Cardiac muscle cell (in vitro differentiated cells and primary cell): ENCODE measurements around the gene HOXC11. TPM values are rescaled to one million over a fixed set of nuclear protein-coding genes. Genes with fewer than 3 reads are reported as not detected.
A peak's percentile ranks its signal among the peaks of the same experiment; 100 is the strongest.

Experiments used
- DNase-seq, 2 donors: peaks; one replicate each; pipeline versions ENCODE4 v3.0.0 to v3.0.0-alpha.2; 2010 to 2017; ENCODE audit warnings: low read depth in 1 of 2, low spot score in 1 of 2
- H3K27ac ChIP-seq: fragments of 200-600 bp; sonication (generic); 2 replicates; pipeline ENCODE4 v1.5.1; 2016
- H3K27me3 ChIP-seq: fragments of 200-600 bp; sonication (generic); 2 replicates; pipeline ENCODE4 v1.6.0; 2016; ENCODE audit warnings: control low read depth
- H3K36me3 ChIP-seq: fragments of 200-600 bp; sonication (generic); 2 replicates; pipeline ENCODE4 v1.5.1; 2016; ENCODE audit warnings: control low read depth
- H3K4me1 ChIP-seq: fragments of 200-600 bp; sonication (generic); 2 replicates; pipeline ENCODE4 v1.8.1; 2017; ENCODE audit warnings: low read depth, mild to moderate bottlenecking, mixed run types
- H3K4me3 ChIP-seq: fragments of 200-600 bp; sonication (generic); 2 replicates; pipeline ENCODE4 v1.5.1; 2016; ENCODE audit warnings: mild to moderate bottlenecking
- H3K9me3 ChIP-seq: fragments of 200-600 bp; sonication (generic); 2 replicates; pipeline ENCODE4 v1.5.1; 2017; ENCODE audit warnings: low read depth, mild to moderate bottlenecking, control low read depth
- polyA plus RNA-seq: library from polyadenylated mRNA; unstranded; fragments of >200 nt; fragmentation: Nextera tagmentation; extraction: Ambion mirVana; gene quantifications from 2 replicates; pipeline ENCODE4 v1.2.1, GENCODE V29; 2016
- total RNA-seq: library from RNA; depleted of rRNA; stranded (reverse); fragments of >200 nt; gene quantifications from 2 replicates; pipeline ENCODE4 v1.2.3, GENCODE V29; 2016
- TF ChIP-seq, protein P1 (sequence below): IDR thresholded peaks from 2 replicates; pipeline ENCODE4 v1.5.1; 2012; ENCODE audit warnings: low read depth, mild to moderate bottlenecking, low read length

The HOXC11 gene
- total and polyA plus RNA-seq, 2 experiments from 2014 or later = not detected

DNA sequence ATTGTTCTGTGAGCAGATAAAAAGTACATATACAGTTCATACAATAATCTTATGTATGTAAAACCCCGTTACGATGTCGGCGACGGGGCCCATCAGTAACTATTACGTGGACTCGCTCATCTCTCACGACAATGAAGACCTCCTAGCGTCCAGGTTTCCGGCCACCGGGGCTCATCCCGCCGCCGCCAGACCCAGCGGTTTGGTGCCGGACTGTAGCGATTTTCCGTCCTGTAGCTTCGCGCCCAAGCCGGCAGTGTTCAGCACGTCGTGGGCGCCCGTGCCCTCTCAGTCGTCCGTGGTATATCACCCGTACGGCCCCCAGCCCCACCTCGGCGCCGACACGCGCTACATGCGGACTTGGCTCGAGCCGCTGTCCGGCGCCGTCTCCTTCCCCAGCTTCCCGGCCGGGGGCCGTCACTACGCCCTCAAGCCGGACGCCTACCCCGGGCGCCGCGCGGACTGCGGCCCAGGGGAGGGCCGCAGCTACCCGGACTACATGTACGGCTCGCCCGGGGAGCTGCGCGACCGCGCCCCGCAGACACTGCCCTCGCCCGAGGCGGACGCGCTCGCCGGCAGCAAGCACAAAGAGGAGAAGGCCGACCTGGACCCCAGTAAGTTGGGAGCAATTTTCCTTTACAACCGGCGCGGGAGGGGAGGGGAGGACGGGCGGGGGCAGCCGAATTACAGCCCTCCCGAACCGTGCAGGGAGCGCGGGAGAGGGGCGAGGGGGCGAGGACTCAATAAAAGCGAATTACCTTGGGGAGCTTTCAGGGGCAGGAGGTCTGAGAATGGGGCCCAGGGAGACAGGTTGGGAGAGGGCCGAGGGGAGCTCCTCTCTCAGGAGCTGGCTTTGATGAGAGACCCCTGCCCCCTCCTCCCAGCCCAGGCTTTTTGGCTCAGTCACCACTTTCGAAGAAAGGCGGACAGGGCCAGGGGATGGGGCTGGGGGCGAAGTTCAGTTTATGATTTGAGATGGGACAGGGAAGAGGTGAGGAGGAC lies 27.5 kb downstream of the HOXC11 start, which contains the start of gene HOXC9:
HOXC9 (plus strand) TSS at position 46 of the 999 bp plus-strand sequence; CDS start at position 74, 28 bp downstream.
- H3K27ac ChIP-seq = no peak within 1 kb of the TSS
- DNase-seq = peak in 1 of 2 donors; percentile 39
- no peaks in the 10 kb centered on the region for H3K4me1 ChIP-seq
- no peaks in the 10 kb centered on the region for H3K36me3 ChIP-seq
- H3K4me3 ChIP-seq = peak within 1 kb of the TSS; percentile 12
- H3K27me3 ChIP-seq = peaks cover 100% of the 10 kb centered on the region
- TF ChIP-seq, protein P1, sequence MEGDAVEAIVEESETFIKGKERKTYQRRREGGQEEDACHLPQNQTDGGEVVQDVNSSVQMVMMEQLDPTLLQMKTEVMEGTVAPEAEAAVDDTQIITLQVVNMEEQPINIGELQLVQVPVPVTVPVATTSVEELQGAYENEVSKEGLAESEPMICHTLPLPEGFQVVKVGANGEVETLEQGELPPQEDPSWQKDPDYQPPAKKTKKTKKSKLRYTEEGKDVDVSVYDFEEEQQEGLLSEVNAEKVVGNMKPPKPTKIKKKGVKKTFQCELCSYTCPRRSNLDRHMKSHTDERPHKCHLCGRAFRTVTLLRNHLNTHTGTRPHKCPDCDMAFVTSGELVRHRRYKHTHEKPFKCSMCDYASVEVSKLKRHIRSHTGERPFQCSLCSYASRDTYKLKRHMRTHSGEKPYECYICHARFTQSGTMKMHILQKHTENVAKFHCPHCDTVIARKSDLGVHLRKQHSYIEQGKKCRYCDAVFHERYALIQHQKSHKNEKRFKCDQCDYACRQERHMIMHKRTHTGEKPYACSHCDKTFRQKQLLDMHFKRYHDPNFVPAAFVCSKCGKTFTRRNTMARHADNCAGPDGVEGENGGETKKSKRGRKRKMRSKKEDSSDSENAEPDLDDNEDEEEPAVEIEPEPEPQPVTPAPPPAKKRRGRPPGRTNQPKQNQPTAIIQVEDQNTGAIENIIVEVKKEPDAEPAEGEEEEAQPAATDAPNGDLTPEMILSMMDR = no peak
- no peaks in the 10 kb centered on the region for H3K9me3 ChIP-seq

DNA sequence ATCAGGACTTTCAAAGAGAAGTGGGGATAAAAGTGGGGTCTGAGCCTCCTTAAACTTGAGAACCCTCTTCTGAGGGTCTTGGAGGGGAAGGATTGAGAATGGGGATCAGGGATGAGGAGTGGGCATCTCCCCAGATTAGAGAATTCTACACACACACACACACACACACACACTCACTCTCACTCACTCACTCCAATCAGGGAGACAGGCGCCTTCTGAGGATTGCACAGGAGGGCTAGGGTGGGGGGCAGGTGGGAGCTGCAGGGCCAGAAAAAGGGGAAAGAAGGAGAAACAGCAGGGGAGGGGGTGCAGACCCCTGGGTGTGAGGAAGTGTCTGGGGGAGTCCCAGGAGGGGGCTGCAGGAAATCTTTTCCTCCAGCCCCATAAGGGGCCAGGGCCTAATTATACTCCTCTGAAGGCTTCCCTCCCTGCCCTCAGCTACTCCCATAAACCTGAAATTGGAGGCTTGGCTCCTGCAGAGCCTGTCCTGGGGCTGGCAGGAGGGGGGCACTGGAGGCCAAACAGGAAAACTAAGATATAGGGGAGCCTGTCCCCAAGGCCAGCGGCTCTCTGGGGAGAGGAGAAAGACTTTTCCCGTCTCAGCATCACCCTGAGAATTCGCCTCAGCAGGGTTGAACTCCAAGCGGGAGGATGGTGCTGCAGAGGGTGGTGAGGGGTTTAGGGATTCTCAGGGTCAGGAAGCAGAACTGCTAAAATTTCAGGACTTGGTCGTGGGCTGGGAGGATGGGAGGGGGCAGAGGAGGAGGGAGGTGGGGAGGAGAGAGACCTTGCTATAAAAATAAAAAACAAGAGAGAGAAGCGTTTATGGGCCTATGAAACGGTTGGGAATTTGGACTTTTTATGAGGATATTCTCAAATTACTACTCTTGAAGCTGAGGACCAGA lies 28.6 kb downstream of the HOXC11 start:
- Histone ChIP-seq H3K27me3 (peaks cover 100% of the 10 kb centered on the region), H3K27ac (no peak overlapping the region), H3K4me3 (no peak overlapping the region), H3K36me3 (no peaks in the 10 kb centered on the region), H3K9me3 (no peaks in the 10 kb centered on the region), H3K4me1 (no peaks in the 10 kb centered on the region)
- TF ChIP-seq, protein P1 = no peak
- no peak for DNase-seq

DNA sequence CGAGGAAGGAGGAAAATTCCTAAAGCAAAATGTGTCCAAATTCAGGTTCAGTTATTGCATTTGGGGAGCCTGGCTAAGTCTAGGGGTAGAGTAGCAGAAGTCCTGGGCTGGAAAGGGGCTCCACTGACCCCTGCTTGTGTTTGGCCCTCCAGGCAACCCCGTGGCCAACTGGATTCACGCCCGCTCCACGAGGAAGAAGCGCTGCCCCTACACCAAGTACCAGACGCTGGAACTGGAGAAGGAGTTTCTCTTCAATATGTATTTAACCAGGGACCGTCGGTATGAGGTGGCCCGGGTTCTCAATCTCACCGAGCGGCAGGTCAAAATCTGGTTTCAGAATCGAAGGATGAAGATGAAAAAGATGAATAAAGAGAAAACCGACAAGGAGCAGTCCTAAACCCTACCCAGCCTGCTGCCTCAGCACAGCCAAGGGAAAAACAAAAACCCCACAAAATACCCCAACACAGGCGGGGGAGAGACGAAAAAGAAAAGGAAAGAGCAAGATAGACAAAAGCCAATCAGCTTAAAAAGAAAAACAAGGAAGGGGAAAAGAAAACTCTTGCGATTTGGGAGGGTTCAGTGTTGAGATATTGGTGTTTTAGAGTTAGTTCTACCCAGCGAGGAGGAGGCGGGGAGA lies 29.5 kb downstream of the HOXC11 start:
- DNase-seq = no peak
- Histone ChIP-seq H3K4me1 (no peaks in the 10 kb centered on the region), H3K27ac (no peak overlapping the region), H3K9me3 (no peaks in the 10 kb centered on the region), H3K4me3 (no peak overlapping the region), H3K36me3 (no peaks in the 10 kb centered on the region), H3K27me3 (peaks cover 100% of the 10 kb centered on the region)
- TF ChIP-seq, protein P1 = no peak

DNA sequence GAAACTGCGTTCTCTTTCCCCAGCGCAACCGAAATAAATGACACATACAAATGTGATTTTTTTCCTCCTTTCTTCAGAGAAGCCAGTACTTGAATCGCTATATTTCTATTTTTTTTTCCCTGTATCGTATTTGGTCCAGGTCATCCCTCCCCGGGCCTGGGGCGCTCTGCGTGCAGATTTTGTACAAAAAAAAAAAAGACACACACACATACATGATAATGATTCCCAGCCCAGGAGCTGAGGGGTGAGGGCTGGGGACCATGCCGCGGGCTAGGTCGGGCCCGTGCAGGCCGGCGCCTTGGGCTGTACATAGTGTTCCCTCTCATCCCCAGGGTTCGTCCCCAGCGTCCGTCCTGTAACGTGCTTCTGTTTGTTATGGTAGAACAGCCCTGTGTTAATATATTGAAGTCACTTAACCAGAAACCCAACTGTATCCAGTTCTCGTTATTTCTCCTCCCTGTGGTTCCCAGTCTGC lies 30.0 kb downstream of the HOXC11 start:
- Histone ChIP-seq H3K27me3 (peaks cover 100% of the 10 kb centered on the region), H3K36me3 (no peaks in the 10 kb centered on the region), H3K27ac (no peak overlapping the region), H3K4me3 (no peak overlapping the region), H3K9me3 (no peaks in the 10 kb centered on the region), H3K4me1 (no peaks in the 10 kb centered on the region)
- no peak for DNase-seq
- TF ChIP-seq, protein P1 = no peak

DNA sequence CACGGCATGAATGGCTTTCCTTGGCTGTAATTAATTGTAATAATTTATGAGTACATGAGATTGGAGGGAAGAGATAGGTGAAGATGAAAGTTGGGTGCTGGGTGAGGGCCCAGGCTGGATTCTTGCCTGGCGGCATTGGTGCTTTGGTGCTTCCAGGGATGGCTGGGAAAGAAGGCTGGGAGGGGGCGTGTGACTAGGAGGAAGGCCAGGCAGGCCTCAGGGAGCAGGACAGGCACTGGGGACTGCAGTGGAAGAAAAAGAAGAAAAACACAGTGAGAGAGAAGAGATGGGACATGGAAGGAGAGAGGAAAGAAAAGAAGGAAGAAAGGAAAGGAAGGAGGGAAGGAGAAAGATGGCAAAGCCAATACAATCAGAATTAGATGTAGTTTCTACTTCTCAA lies 30.7 kb downstream of the HOXC11 start:
- no peak for DNase-seq
- peaks cover 100% of the 10 kb centered on the region for H3K27me3 ChIP-seq
- no peaks in the 10 kb centered on the region for H3K9me3 ChIP-seq
- no peaks in the 10 kb centered on the region for H3K36me3 ChIP-seq
- no peak overlapping the region for H3K27ac ChIP-seq
- H3K4me3 ChIP-seq = no peak overlapping the region
- no peaks in the 10 kb centered on the region for H3K4me1 ChIP-seq
- TF ChIP-seq, protein P1 = no peak
